Sigmoid colon (tissue), 7 donors: ENCODE data around the gene CDH23. TPM values are rescaled to one million over a fixed set of nuclear protein-coding genes. Genes with fewer than 3 reads are reported as not detected.

ENCODE experiments used
- DNase-seq: peaks from one replicate; pipeline ENCODE4 v3.0.0-alpha.2; 2019
- H3K27ac ChIP-seq, 4 donors: fragments of 200-600 bp; sonication (generic); one replicate each; pipeline ENCODE4 v1.5.1; 2016 to 2019; ENCODE audit warnings: mild to moderate bottlenecking in 1 of 4
- H3K27me3 ChIP-seq, 3 donors: fragments of 200-600 bp; sonication (generic); one replicate each; pipeline ENCODE4 v1.5.1; 2019; ENCODE audit warnings: mild to moderate bottlenecking in 1 of 3
- H3K36me3 ChIP-seq, 4 donors: fragments of 200-600 bp; sonication (generic); one replicate each; pipeline ENCODE4 v1.5.1; 2016 to 2019
- H3K4me1 ChIP-seq, 4 donors: fragments of 200-600 bp; sonication (generic); one replicate each; pipeline ENCODE4 v1.5.1; 2017 to 2019
- H3K4me3 ChIP-seq, 4 donors: fragments of 200-600 bp; sonication (generic); one replicate each; pipeline ENCODE4 v1.5.1; 2017 to 2019; ENCODE audit warnings: mild to moderate bottlenecking in 2 of 4, moderate library complexity in 1 of 4
- H3K9me3 ChIP-seq, 4 donors: fragments of 200-600 bp in 3 of 4; sonication (generic) in 3 of 4; one replicate each; pipeline versions ENCODE4 v1.5.1 to v1.6.1; 2013 to 2019
- EP300 ChIP-seq, 4 donors: sonication (generic); formaldehyde crosslinking; IDR thresholded peaks; one replicate each; pipeline ENCODE4 v1.6.1; 2017; ENCODE audit warnings: antibody characterized with exemption in 4 of 4
- POLR2A ChIP-seq, 2 donors: fragments of 450-650 bp; IDR thresholded peaks; one replicate each; pipeline ENCODE4 v1.6.1; 2016; ENCODE audit warnings: antibody characterized with exemption in 2 of 2, mild to moderate bottlenecking in 2 of 2, moderate library complexity in 2 of 2
- POLR2AphosphoS5 ChIP-seq, 4 donors: sonication (generic); formaldehyde crosslinking; IDR thresholded peaks; one replicate each; pipeline ENCODE4 v1.6.1; 2017; ENCODE audit warnings: antibody characterized with exemption in 4 of 4
- WGBS, 2 donors: extraction: QIAGEN DNeasy Blood & Tissue Kit; methylation state at CpG; one replicate each; pipeline ENCODE4 v1.1.7; 2013; 5-methylcytosine and 5-hydroxymethylcytosine counted together
- intact Hi-C: fragments of 100-400 bp; cut with DNase I; formaldehyde crosslinking; loops from one replicate; pipeline ENCODE4 v1.15.1; 2023
- polyA plus RNA-seq, 3 donors: library from polyadenylated mRNA; stranded (reverse); fragments of 200-250 nt; gene quantifications; one replicate each; pipeline ENCODE4 v1.2.3, GENCODE V29; 2013
- total RNA-seq, 4 donors: library from RNA; depleted of rRNA; stranded (reverse); fragments of >200 nt; gene quantifications; one replicate each; pipeline ENCODE4 v1.1.0, GENCODE V29; 2016
- TF ChIP-seq, protein P1 (sequence below), 4 experiments: fragments of 450-650 bp in 3 of 4; fragments of 200-600 bp in 1 of 4; IDR thresholded peaks; one replicate each; pipeline ENCODE4 v1.5.1; 2016 to 2019; ENCODE audit warnings: antibody characterized with exemption in 4 of 4, mild to moderate bottlenecking in 3 of 4, moderate library complexity in 2 of 4
- donor health status: healthy with polysubstance abuse.
- donor health status: Bipolar disorder and iron deficiency.
- donor health status: healthy.

Gene CDH23
- total and polyA plus RNA-seq, 7 donors, result 1.5 to 7.2 (median 3.0) TPM

DNA sequence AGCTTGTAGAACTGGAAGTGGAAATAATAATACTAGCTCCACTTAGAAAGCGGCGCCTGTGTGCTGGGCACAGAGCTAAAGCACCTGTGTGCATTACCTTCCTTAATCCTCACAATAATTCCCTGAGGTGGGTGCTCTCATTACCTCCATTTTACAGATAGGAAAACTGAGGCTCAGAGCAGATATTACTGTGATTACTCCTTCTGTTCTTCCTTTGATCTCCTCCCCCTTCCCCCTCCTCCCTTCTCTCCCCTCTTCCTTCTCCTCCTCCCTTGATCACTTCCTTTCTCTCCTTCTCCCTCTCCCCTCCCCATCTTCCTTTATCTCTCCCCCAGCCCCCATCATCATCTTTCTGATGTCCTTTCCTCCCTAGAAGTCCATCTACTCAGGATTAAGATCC is 267.9 kb downstream of the CDH23 start:
- Histone ChIP-seq H3K4me1 (no peaks in the 10 kb centered on the region), H3K27ac (no peak overlapping the region), H3K9me3 (no peaks in the 10 kb centered on the region), H3K4me3 (no peak overlapping the region), H3K27me3 (no peaks in the 10 kb centered on the region), H3K36me3 (no peaks in the 10 kb centered on the region)
- WGBS, 2 donors, result 72 to 87% methylated on average over 2 of the region's 2 CpGs
- no peak for TF ChIP-seq POLR2A (IDR thresholded peaks at IDR 0.05)
- TF ChIP-seq POLR2AphosphoS5 (IDR thresholded peaks at IDR 0.05), result no peak
- TF ChIP-seq, protein P1, sequence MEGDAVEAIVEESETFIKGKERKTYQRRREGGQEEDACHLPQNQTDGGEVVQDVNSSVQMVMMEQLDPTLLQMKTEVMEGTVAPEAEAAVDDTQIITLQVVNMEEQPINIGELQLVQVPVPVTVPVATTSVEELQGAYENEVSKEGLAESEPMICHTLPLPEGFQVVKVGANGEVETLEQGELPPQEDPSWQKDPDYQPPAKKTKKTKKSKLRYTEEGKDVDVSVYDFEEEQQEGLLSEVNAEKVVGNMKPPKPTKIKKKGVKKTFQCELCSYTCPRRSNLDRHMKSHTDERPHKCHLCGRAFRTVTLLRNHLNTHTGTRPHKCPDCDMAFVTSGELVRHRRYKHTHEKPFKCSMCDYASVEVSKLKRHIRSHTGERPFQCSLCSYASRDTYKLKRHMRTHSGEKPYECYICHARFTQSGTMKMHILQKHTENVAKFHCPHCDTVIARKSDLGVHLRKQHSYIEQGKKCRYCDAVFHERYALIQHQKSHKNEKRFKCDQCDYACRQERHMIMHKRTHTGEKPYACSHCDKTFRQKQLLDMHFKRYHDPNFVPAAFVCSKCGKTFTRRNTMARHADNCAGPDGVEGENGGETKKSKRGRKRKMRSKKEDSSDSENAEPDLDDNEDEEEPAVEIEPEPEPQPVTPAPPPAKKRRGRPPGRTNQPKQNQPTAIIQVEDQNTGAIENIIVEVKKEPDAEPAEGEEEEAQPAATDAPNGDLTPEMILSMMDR (IDR thresholded peaks at IDR 0.05), result no peak
- TF ChIP-seq EP300 (IDR thresholded peaks at IDR 0.05), result no peak
- intact Hi-C loops, result no loop called here
- DNase-seq, result no peak

DNA sequence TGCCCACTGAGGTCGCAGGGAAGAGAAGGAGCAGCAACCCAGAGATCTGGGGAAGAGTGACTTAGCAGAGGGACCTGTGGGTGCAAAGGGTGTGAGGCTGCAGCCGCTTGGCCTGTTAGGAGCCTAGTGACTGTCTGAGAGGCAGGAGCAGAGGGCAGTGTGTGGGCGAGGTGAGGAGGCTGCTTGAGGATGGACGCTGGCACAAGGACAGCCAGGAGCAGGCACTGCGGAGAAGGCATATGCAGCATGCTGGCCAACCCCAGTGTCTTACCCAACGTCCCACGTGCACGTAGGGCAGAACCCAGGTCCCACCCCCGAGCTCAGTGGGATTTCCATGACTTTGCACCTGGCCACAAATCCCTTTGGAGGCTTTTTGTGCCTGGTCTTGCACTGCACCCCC is 268.7 kb downstream of the CDH23 start:
- Histone ChIP-seq H3K4me3 (no peak overlapping the region), H3K4me1 (no peaks in the 10 kb centered on the region), H3K27me3 (no peaks in the 10 kb centered on the region), H3K27ac (no peak overlapping the region), H3K36me3 (no peaks in the 10 kb centered on the region), H3K9me3 (no peaks in the 10 kb centered on the region)
- DNase-seq, result no peak
- no peak for TF ChIP-seq POLR2A (IDR thresholded peaks at IDR 0.05)
- no peak for TF ChIP-seq EP300 (IDR thresholded peaks at IDR 0.05)
- no peak for TF ChIP-seq POLR2AphosphoS5 (IDR thresholded peaks at IDR 0.05)
- TF ChIP-seq, protein P1 (IDR thresholded peaks at IDR 0.05), result no peak
- intact Hi-C loops, result no loop called here
- WGBS, 2 donors, result 80 to 87% methylated on average over 9 of the region's 9 CpGs

DNA sequence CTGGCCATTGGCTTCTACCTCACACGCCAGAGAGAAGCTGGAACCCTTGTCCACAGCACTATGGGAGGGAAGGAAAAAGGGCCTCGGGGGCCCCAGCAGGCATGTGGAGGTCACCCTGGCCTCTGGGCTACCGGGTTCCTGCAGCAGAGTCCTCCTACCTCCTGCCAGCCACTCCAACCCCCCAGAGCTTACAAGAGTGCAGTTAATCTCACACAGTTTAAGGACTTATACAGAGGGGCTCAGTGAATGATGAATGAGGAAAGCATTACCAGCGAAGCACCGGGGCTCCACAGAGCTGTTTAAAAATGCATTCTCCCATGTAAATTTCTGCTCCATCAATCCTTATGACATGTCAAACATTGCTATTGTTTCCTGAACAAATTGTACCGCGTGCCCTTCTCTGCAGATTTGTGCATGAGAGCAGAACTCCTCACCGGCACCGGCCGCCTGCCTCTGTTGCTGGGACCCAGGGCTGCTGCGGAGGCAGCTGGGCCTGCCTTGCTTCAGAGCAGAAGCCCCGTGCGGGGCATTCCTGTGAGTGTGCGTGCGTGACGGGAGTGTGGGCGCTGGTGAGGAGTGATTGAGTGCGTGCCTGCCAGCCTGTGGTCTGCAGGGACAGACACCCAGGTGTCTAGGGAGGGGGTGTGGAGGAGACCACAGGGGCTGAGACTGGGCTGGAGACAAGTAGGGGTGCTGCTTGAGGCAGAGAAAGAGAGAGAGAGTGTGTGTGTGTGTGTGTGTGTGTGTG is 270.1 kb downstream of the CDH23 start:
- intact Hi-C loops, result no loop called here
- no peak for DNase-seq
- Histone ChIP-seq H3K27me3 (no peaks in the 10 kb centered on the region), H3K36me3 (no peaks in the 10 kb centered on the region), H3K4me3 (no peak overlapping the region), H3K27ac (peak overlapping the region in 1 of 4 donors; percentile 32), H3K4me1 (no peaks in the 10 kb centered on the region), H3K9me3 (no peaks in the 10 kb centered on the region)
- 61 to 83% methylated on average over 18 of the region's 18 CpGs for WGBS, 2 donors
- no peak for TF ChIP-seq EP300 (IDR thresholded peaks at IDR 0.05)
- no peak for TF ChIP-seq POLR2AphosphoS5 (IDR thresholded peaks at IDR 0.05)
- TF ChIP-seq, protein P1 (IDR thresholded peaks at IDR 0.05), result no peak
- no peak for TF ChIP-seq POLR2A (IDR thresholded peaks at IDR 0.05)

DNA sequence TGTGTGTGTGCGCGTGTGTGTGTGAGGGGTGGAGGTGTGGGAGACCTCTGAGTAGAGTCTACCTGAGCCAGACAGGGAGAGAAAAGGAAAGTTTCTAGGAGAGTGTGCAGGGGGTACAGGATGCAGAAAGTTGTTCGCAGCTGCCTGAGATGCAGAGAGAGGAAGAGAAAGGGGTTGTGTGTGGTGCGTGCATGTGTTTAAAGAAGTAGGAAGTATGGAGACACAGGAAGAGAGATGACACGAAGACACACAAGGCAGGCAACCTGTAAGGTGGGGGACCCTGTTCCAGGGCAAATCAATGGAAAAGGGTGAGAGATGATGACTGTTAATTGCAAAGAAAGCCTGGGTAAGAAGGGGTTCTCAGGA is 270.6 kb downstream of the CDH23 start:
- no peak for TF ChIP-seq EP300 (IDR thresholded peaks at IDR 0.05)
- TF ChIP-seq POLR2AphosphoS5 (IDR thresholded peaks at IDR 0.05), result no peak
- TF ChIP-seq, protein P1 (IDR thresholded peaks at IDR 0.05), result no peak
- TF ChIP-seq POLR2A (IDR thresholded peaks at IDR 0.05), result no peak
- WGBS, 2 donors, result 26 to 53% methylated on average over 5 of the region's 5 CpGs
- H3K27me3 ChIP-seq, result no peaks in the 10 kb centered on the region

More for the DNA sequence above, 270.6 kb downstream of the CDH23 start:
- Histone ChIP-seq H3K4me1 (no peaks in the 10 kb centered on the region), H3K36me3 (no peaks in the 10 kb centered on the region), H3K9me3 (no peaks in the 10 kb centered on the region), H3K4me3 (no peak overlapping the region), H3K27ac (no peak overlapping the region)
- intact Hi-C loops, result no loop called here
- no peak for DNase-seq
